NCI-H2227 (cell line): ENCODE results near the gene AKR1E2.

Experiments used
- DNase-seq: peaks from one replicate; lab custom pipeline; 2025; ENCODE audit not compliant: unreplicated experiment; lab: John Stamatoyannopoulos, UW

The AKR1E2 gene

DNA sequence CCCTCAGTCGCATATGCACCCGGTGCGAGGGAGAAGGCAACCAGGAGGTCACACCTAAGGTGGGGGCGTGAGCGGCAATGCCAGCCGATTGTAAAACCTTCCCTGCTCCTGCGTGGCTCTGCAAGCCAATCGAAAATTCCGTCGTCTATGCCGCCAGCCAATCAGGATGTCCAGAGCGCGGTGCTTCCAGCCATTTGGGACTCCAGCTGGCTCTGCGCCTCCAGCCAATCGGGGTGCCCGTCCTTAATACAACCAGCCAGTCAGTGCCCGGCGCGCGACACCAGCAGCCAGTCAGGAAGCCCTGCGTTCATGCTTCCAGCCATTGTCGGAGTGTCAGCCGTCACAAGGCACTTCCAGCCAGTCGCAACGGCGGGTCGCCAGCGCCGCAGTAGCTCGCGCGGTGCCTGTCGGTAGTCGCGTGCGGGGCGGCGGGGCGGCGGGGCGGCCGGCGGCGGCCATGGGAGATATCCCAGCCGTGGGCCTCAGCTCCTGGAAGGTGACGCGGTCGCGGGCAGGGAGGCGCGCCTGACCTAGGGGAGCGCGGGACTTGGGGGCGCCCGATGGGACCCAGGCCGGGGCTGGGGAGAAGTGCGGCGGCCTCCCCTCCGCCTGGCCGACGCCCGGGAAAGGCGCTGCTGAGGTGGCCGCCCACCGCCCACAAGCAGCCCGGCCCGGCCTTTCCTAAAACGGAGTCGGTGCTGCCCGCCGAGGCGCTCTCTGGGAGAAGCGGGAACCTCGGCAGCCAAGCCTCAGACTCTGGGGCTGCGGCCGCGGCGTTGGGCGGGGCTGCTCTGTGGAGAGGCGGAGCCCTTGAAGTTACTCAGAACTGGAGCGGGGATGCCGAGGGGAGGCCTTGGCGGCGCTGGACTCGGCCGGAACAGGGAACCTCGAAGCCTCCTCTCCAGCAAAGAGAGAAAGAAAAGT lies at the start of gene AKR1E2:
Gene AKR1E2, plus strand, starts transcription at position 340 of the 924 bp plus-strand sequence. Its CDS starts 118 bp downstream, at position 458.
- peak; percentile 76 for DNase-seq

DNA sequence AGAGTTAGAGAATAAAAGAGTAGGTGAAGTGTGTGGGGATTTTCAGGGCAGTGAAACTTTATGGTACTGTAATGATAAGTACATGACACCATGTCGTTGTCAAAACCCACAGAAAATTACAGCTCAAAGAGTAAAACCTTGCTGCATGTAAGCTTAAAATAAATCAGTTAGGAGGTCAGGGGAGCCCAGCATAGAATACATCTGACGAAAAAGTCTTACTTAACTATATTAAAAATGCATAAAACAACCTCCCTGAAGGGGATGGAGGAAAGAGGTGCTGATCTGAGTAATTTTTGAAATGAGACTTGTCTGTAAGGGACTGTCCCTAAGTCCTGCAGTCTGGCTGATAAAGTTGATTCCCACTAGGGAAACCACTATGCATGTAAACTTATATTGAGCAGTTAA lies 49.8 kb upstream of the AKR1E2 start:
- DNase-seq = no peak

DNA sequence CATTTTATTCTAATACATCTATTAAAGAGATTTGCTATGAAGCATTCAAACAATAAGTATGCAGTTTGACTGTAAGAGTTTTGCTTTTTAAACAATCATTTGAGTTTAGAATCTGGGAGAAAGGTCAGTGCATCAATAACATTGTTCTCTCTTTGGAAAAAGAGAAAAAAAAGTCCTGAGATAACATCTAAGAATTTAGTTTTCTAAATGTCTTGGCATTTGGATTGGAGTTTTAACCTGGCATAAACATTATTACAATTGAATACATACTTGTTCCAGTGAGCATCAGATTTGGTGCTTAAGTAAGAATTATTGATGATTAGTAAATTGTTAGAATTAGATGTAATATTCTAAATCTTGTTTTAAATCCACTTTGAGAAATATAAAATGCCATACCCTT lies 47.2 kb upstream of the AKR1E2 start:
- no peak for DNase-seq

DNA sequence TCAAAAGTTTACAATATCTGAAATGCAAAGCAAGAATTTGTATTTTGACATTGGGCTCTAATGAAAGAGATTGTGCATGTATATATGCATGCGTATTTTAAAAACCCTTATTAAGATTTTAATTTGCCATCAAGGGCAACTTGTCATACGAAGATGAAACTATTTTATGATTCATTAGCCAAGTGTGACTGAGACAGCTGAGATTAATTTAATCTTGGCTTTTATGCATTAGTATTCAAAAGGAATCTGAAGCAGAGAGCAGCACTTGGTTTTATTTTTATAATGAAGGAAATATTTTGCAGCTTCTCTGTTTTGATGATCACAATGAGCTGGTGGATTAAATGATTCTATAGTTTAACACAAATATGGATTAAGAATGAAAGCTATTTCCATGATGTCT lies 45.9 kb upstream of the AKR1E2 start:
- DNase-seq = no peak

DNA sequence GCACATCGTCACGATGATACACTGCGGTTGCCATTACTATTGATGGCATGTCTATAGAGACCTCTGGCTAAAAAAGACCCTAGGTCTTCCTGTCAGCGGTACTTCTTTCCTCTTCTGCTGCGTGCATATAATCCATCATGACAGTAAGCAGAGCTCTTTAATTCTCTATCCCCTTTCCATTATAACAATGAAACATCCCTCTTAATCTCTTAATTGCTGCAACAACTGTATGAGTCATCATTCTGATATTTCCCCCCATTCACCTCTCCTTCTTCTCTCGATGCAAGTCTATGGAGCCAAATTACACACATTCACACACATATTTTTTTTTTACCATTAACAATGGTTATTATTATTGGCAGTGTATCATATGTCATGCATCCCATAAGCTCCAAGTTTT lies 45.2 kb upstream of the AKR1E2 start:
- DNase-seq = no peak

DNA sequence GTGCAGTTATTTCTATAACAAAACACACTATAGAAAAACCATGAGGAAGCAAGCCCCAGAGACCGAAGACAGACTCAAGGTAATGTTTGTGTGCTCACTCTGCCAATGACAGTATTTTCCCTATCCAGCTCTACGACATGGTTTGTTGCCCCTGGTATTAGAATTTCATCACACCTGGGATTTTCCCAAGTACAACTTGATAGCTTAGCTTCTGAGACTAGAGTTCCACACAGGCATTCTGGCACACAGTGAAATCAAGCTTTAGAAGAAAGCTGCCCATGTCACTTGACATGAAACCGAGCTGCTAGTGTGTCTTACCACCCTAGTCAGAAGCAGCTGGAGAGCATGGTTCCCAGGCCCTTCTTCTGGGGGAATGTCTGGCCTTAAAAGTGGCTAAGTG lies 44.1 kb upstream of the AKR1E2 start:
- no peak for DNase-seq

DNA sequence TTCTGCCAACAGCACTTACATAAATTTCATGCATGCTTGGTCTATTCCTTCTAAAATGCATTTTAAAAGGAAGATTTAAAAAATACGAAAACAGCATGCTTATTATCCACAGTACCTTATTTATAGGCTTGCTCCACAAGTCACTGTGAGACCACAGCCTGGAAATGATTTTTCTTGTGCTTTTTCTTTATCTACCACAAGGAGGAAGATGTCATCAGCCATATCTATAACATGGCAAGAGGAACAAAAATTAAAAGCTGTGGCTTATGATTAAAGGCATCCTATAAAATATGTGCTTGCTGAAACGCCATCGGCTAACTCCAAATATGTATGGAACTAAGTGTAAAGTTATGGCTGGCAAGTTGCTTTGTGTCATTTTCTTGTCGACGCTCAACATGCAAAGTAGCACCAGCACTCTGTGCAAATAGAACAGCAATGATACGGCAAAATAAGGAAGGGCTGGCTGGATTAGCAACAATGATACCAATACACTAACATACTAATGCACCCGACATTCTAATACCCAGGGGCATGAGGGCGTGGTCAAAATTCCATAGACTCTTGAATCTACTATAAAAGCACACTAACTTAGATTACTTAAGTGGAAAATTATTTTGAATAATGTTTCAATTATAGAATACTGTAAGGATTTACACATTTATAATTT lies 41.2 kb upstream of the AKR1E2 start:
- DNase-seq = no peak

DNA sequence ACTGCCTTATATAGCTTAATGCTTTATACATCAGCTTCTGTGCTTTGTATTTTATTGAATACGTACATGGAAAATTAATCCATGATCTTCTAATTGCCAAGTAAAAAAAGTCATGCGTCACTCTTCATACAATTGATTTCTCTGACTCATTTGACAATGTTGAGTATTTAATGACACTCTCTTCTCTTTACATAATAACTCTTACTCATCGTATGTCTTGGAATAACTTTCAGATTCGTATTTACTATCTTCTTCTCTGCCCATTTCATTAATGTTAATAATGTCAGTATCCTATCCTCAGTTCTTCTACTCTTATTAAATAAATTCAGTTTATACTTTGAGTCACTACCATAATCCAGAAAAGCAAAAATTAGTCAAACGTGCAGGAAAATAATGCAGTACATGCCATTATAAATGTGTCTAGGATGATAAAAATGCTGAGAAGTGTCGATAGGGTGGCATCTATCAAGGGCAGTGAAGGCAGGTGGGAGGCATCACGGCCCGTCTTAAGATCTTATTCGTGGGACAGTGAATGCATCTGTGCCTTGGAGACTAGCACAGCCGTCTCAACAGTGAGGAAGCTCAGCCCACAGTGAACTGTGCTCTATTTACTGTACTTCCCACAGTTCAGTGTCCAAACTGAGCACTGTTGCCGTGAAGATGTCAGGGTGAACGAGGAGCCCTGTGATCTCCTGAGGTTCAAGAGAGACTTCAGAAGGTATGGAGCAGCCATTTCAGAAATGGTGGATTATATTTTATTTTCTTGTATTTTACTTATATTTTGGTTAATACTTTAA lies 39.8 kb upstream of the AKR1E2 start:
- DNase-seq = no peak

DNA sequence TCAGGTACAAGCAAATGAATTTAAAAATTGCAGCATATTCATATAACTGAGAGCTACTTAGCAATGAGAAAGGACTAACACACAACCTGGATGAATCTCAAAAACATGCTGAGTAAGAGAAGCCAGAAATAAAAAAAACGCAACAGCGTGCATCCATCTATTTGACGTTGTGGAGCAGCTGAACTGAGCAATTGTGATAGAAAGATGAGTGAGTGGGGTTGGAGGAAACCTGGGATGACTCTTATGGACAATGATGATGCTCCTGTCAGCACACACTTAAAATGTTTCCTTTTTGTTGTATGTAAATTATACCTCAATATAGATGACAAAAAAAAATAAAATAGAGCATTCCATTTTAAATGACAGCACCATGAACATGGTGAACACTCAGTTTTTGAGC lies 36.0 kb upstream of the AKR1E2 start:
- DNase-seq = no peak

DNA sequence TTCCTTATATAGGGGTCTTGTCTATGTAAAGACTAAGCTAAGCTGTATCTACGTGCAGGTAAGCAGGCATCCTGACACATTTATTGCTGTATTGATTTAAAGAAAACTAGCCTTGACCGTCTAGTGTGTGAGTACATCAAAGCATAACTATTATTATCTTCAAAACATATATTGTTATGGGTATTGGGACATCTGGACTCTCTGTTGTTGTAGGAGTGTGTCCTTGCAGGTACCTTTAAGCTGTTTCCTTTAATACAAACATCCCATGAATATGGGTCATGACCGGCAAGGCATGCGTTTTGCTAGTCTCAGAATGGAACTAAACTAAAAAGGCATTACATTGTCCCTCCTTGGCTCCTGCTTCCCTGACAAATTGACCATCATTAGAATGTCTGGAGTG lies 35.1 kb upstream of the AKR1E2 start:
- no peak for DNase-seq

DNA sequence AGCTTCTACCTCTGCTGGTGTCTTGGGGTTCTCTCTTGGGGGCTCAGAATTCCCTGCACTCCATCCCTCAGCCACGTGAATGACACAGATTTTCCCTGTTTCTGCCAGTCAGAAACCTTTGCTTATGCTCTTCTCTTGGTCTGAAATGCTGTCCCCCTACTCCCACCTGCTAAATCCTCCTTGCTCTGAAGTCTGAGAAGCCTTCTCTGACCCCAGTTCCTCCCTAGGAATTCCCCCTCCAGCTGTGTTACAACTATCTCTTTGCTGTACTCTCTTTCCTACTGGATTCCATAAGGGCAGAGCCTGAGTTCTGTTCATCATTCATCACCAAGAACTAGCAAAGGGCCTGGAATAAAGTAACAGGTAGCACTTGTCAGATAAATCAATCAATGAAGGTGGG lies 33.6 kb upstream of the AKR1E2 start:
- DNase-seq = no peak

DNA sequence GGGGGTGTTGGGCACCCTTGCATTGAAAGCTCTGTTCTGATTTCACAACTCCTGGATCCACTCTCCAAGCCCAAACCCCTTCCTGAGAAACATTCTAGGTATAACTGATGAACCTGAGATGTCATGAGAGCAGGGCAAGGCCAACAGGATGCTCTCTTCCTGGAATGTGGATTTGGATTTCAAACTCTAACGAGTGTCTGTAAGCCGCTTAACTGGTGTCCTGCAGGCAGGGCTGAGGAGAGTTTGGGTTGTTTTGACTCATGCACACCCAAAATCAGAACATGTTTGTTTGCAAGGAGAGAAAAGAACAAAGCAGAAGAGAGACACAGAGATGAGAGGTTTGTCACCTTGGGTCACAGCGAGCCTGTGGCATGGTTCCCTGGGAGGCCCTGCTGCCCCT lies 24.6 kb upstream of the AKR1E2 start:
- DNase-seq = no peak

DNA sequence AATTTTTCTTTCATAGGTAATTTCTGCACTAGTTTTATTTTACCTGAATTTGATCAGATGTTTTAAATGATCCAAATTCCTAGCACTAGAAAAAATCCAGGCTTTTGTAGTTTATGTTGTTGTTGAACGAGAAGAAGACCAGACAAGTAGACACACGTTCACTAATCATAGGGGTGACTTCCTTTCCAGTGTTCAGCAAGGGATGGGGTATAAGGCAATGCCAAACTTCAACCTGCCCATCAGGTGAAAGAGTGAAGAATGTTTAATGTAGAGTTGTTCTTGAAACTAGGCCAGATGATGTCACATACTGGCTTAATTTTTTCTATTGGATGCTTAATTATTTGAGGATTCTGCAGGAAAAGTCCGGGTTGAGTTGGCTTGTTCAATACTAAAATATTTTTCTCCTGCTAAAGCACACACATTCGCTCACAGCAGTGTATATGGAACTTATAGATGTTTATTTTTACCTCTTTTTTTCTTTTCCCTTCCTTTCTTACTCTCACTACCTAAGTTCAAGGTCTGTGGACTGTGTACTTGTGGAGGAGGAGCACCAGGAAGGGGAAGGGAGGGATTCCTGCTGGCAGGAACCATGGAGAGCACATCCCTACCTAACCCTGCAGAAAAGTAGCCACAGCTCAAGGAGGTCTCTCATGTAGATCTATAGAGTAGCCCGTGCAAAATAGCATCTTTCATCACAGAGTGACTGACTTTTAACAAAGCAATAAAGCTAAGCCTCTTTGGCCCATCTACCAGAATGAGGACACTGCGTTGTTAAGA lies 23.1 kb upstream of the AKR1E2 start:
- DNase-seq = no peak

DNA sequence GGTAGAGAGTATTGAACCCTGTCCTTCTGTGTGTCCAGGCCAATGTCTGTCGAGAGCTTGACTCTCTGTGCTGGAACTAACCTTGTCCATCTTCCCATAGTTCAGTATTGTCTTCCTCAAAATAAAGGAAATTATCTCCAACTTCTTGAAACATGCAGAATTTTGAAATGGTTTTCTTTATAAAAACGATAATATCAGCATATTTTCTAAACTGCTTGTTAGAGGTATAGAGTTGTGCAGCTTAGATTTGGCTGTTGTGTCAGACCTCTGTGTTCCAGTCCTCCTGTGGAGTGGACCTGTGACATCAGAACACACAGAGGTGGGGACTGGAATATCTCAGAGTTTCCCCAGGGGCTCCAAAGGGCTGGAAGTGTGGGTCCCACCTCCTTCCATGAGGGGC lies 22.2 kb upstream of the AKR1E2 start:
- no peak for DNase-seq

DNA sequence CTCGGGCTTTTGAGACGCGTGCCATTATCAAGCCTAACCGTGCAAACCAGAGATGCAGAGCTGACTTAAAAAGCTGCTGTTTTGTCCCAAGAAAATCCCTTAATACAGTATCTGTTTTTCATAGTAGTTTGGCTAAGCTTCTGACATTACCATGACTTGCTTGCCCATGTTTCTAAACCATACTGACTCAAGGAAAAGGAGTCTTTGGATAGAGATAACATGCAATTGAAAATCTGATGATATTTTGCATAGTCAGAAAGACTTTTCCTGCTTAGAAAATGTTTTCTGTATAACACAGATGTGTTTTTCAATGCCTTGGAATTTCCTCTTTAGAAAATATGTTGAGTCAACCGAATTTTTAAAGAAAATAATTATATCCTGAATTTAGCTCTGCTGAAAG lies 21.5 kb upstream of the AKR1E2 start:
- no peak for DNase-seq

DNA sequence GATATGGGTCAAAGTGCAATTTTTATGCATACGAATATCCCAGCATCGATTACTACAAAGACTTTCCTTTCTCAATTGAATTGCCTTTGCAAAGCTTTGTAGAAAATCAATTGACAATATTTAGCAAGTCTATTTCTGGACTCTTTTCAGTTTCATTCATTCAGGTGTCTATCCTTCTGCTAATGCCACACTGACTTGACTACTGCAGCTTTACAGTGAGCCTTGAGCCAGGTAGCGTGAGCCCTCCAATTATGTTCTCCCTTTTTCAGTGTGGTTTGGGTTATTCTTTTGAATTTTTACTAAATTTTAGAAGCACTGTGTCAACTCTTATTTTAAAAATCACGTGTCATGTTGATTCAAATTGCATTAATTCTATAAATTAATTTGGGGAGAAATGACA lies 19.5 kb upstream of the AKR1E2 start:
- DNase-seq = no peak

DNA sequence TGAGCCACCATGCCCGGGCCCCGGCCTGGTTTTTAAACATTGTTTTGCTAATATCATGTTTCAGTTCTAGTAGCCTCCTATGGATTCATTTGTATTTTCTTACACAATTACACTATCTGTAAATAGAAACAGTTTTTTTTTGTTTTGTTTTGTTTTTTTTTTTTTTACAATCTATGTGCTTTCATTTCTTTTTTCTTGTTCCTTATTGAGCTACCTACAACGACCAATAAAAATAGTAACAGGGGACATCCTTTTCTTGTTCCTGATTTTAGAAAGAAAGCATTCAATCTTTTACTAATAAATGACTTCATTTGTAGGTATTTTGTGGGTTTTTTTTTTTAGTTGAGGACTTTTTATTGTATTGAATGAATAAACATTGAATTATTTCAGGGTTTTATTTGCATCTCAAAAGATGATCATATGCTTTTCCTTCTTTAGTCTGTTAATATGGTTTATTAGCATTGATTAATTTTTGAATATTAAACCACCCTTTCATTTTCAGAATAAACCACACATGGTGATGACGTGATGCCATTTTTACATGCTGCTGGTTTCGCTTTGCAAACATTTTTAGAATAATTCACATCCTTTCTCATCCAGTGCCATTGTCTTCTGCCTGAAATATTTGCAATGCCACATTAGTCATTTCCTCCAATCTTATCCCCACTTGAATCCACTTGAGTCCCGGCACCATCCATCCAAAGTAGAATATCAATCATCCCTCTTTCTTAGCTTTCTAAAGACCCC lies 18.1 kb upstream of the AKR1E2 start:
- no peak for DNase-seq

DNA sequence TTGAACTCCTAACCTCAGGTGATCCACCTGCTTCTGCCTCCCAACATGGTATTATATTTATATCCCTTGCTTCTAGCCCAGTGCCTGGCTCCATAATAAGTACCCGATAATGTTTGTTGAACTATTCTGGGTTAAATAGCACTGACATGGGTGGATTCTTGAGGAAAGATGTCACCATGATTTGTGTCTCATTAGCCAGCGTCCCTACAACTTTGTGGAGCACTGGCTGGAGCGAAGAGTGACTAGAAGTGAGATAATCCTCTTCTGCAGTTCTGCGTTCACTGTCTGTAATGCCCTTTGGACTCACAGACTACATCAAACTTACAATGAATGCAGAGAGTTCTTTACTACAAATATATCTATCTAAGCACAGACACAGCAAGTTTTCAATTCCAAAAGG lies 16.9 kb upstream of the AKR1E2 start:
- no peak for DNase-seq

DNA sequence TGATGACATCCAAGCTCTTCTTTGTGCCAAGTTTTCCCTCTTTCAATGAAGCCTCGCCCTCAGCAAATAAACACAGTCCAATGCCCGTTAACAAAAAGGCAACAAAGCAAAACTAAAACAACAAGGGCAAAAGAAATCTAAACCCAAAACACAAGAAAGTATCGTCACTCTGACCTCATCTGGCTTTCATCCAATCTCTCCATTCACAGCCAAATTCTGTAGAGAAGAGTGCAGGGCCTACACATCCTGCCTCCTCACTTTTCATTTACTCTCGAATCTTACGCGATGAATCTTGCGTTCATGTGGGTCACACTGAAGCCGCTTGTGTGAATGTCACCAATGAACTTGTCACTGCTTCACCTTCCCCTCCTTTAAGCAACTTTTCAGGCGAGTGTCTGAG lies 15.9 kb upstream of the AKR1E2 start:
- DNase-seq = no peak

DNA sequence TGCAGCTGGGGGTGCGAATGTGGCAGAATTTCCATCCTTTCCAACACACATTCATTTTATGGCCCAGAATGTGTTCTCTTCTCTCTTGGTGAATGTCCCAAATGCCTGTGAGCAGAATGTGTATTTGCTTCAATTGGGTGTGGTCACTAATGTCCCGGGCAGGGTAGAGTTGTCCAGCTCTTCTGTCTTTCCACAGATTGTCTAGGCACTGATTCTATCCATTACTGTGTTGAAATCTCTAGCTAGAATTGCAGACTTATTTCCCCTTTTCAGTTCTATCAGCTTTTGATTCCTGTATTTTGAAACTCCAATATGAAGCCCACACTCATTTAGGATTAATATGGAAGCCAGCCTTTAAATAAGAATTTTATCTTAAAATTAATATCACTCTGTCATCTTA lies 14.0 kb upstream of the AKR1E2 start:
- no peak for DNase-seq
